Mesenchymal stem cell (in vitro differentiated cells and primary cell): ENCODE data around the gene RTBDN.
A peak's percentile ranks its signal among the peaks of the same experiment; 100 is the strongest.

ENCODE experiments used
- DNase-seq: peaks from one replicate; pipeline ENCODE4 v3.0.0-alpha.2; 2013
- H2AFZ ChIP-seq: one replicate; pipeline ENCODE4 v1.6.1; 2013; ENCODE audit warnings: low read depth, mild to moderate bottlenecking, control low read depth, inconsistent platforms, low read length, moderate library complexity
- H2AK5ac ChIP-seq: 2 replicates; pipeline ENCODE4 v1.6.1; 2013; ENCODE audit warnings: low read length, moderate library complexity, mild to moderate bottlenecking, inconsistent platforms; ENCODE audit not compliant: severe bottlenecking
- H2BK120ac ChIP-seq: one replicate; pipeline ENCODE4 v1.6.1; 2013; ENCODE audit warnings: low read depth, mild to moderate bottlenecking, inconsistent platforms, low read length, moderate library complexity
- H2BK12ac ChIP-seq, 2 experiments: one replicate each; pipeline ENCODE4 v1.6.1; 2013; ENCODE audit warnings: inconsistent platforms in 2 of 2, low read length in 2 of 2, mild to moderate bottlenecking in 2 of 2, moderate library complexity in 2 of 2, control low read depth in 1 of 2
- H2BK15ac ChIP-seq: one replicate; pipeline ENCODE4 v1.6.1; 2013; ENCODE audit warnings: mild to moderate bottlenecking, low read depth, inconsistent platforms; ENCODE audit not compliant: poor library complexity, severe bottlenecking
- H2BK5ac ChIP-seq: 2 replicates; pipeline ENCODE4 v1.6.1; 2013; ENCODE audit warnings: low read depth, mild to moderate bottlenecking, low read length, control low read depth, inconsistent platforms; ENCODE audit not compliant: poor library complexity, severe bottlenecking
- H3K14ac ChIP-seq, 2 experiments: one replicate each; pipeline ENCODE4 v1.6.1; 2013; ENCODE audit warnings: inconsistent platforms in 2 of 2, low read length in 2 of 2, control low read depth in 1 of 2, mild to moderate bottlenecking in 1 of 2, moderate library complexity in 1 of 2
- H3K18ac ChIP-seq, 2 experiments: one replicate each; pipeline ENCODE4 v1.6.1; 2013; ENCODE audit warnings: inconsistent platforms in 2 of 2, low read length in 2 of 2, control low read depth in 1 of 2, low read depth in 1 of 2, mild to moderate bottlenecking in 1 of 2
- H3K23ac ChIP-seq, 2 experiments: one replicate each; pipeline ENCODE4 v1.6.1; 2013; ENCODE audit warnings: inconsistent platforms in 2 of 2, low read length in 2 of 2, mild to moderate bottlenecking in 2 of 2, moderate library complexity in 2 of 2, control low read depth in 1 of 2
- H3K27ac ChIP-seq: 2 replicates; pipeline ENCODE4 v1.5.1; 2013; ENCODE audit warnings: mild to moderate bottlenecking, moderate library complexity, low read length, control low read depth, inconsistent platforms; ENCODE audit not compliant: poor library complexity, severe bottlenecking
- H3K27me3 ChIP-seq, 2 experiments: 2 replicates each; pipeline versions ENCODE4 v1.6.1 to v1.7.0; 2013; ENCODE audit warnings: low read length in 2 of 2, mild to moderate bottlenecking in 2 of 2, moderate library complexity in 2 of 2, control low read depth in 1 of 2, inconsistent platforms in 1 of 2; ENCODE audit not compliant: control insufficient read depth in 1 of 2, insufficient read depth in 1 of 2
- H3K36me3 ChIP-seq, 2 experiments: 2 replicates each; pipeline versions ENCODE4 v1.6.1 to v1.7.0; 2013; ENCODE audit warnings: low read length in 2 of 2, control low read depth in 1 of 2, inconsistent platforms in 1 of 2, low read depth in 1 of 2, mild to moderate bottlenecking in 1 of 2; ENCODE audit not compliant: insufficient read depth in 2 of 2, control insufficient read depth in 1 of 2
- H3K4ac ChIP-seq, 2 experiments: one replicate each; pipeline ENCODE4 v1.6.1; 2013; ENCODE audit warnings: inconsistent platforms in 2 of 2, low read length in 2 of 2, mild to moderate bottlenecking in 2 of 2, moderate library complexity in 2 of 2, control low read depth in 1 of 2, low read depth in 1 of 2
- H3K4me1 ChIP-seq: 2 replicates; pipeline ENCODE4 v1.6.1; 2013; ENCODE audit warnings: low read depth, low read length, control low read depth; ENCODE audit not compliant: control insufficient read depth, insufficient read depth
- H3K4me2 ChIP-seq: 2 replicates; pipeline ENCODE4 v1.6.1; 2013; ENCODE audit warnings: low read length, mild to moderate bottlenecking, inconsistent platforms; ENCODE audit not compliant: poor library complexity, severe bottlenecking
- H3K4me3 ChIP-seq, 2 experiments: 2 replicates each; pipeline versions ENCODE4 v1.5.1 to v1.7.0; 2013; ENCODE audit warnings: low read length in 2 of 2, mild to moderate bottlenecking in 2 of 2, control low read depth in 1 of 2, low read depth in 1 of 2; ENCODE audit not compliant: insufficient read depth in 1 of 2
- H3K79me1 ChIP-seq: replicated peaks from 2 replicates; pipeline ENCODE4 v1.6.1; 2013; ENCODE audit warnings: mild to moderate bottlenecking, control low read depth, low read length, inconsistent platforms; ENCODE audit not compliant: poor library complexity, severe bottlenecking
- H3K9ac ChIP-seq: 2 replicates; pipeline ENCODE4 v1.7.0; 2013; ENCODE audit warnings: mild to moderate bottlenecking, low read length, moderate library complexity
- H3K9me3 ChIP-seq: 2 replicates; pipeline ENCODE4 v1.7.0; 2013; ENCODE audit warnings: mild to moderate bottlenecking, low read length; ENCODE audit not compliant: control insufficient read depth
- H4K8ac ChIP-seq: one replicate; pipeline ENCODE4 v1.6.1; 2013; ENCODE audit warnings: inconsistent platforms, mild to moderate bottlenecking, low read length, moderate library complexity
- H4K91ac ChIP-seq: one replicate; pipeline ENCODE4 v1.6.1; 2013; ENCODE audit warnings: mild to moderate bottlenecking, low read length, inconsistent platforms
- WGBS: methylation state at CpG from one replicate; pipeline ENCODE4 v1.1.7; 2013; ENCODE audit warnings: mixed read lengths; 5-methylcytosine and 5-hydroxymethylcytosine counted together

Gene RTBDN

DNA sequence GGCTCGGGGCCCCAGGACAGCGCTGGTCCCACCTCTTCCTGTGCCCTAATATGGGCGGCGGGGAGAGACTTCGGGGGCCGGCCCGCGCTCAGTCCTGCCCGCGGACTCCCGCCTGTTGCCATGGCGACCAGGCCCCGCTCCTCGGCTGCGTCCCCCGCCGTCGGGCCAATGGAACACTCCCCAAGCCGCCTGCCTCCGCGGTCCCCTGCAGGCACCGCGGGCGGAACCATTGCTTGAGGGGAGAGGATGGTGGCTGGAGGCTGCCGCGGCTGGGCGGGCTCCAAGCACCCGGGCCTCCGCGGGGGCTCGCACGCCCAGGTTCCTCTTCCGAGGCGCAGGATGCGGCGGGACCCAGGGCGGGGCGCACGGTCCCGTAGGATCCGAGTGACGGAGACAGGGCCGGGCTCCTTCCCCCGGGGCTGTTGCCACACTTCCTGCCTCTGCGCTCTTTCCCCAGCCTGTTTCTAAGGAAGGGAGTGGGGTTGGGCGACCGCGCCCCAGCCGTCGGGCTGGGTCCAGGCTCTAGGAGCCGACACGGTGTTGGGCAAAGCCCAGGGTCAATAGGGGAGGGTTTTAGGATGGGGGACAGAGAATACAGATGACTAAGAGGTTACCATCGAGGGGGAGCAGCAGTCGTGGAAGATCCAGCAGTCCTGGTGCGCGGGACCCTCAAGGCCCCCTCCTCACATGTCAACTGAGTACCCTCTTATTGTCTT lies 44.3 kb downstream of the RTBDN start:
- peak overlapping the region; percentile 86 for H4K91ac ChIP-seq
- under 1% methylated on average over 56 of the region's 56 CpGs for WGBS

DNA sequence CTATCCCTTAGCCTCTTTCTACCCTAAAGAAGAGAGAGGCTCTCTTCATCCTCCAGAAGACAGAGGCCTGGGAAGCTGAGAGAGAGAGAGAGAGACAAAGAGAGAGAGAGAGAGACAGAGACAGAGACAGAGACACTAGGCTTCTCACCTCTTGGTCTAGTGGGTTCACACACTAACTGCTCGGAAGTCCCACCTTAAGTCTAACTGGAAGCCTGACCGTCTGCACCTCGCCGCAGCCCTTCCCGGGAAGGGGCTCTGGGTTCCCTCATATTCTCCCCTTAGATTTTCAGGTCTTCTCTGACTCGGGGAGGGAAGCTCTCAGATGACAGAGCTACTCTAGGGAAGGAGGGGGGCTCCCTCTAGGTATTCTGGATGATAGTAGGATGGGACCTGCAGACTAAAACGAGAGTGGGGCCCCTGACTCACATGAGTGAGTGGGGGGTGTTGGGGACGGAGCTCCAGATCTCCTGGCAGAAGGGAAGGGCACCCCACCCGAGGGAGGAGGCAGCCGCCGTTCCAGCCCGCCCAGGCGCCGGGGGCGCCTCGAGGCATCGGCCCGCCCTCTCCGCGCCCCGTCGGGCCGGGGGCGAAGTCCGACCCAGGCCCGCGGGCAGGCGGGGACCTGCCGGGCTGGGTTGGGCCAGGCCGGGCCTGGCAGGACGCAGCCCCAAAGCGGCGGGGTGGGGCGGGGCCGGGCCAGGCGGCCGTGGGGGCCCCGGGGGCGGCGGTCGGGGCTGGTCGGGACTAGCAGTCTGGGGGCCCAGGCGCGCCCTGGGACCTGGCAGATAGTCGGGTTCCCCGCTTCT lies 45.1 kb downstream of the RTBDN start:
- H2BK5ac ChIP-seq: peak overlapping the region; percentile 84
- H3K18ac ChIP-seq: peak overlapping the region; percentile 30 to 93
- H2AFZ ChIP-seq: no peak overlapping the region
- H3K79me1 ChIP-seq: no peaks in the 10 kb centered on the region
- H3K23ac ChIP-seq: peak overlapping the region in 1 of 2 experiments; percentile 14
- no peaks in the 10 kb centered on the region for H3K9me3 ChIP-seq
- H4K8ac ChIP-seq: peak overlapping the region; percentile 81
- peak overlapping the region; percentile 96 for H3K27ac ChIP-seq
- H2BK12ac ChIP-seq: peak overlapping the region; percentile 11 to 97
- H3K36me3 ChIP-seq: peaks cover 0 to 3% of the 10 kb centered on the region in 2 experiments
- H4K91ac ChIP-seq: peak overlapping the region; percentile 98
- peak overlapping the region; percentile 81 for H3K4me2 ChIP-seq
- no peaks in the 10 kb centered on the region for H3K27me3 ChIP-seq
- H3K4me3 ChIP-seq: peak overlapping the region; percentile 50 to 99
- WGBS: 4% methylated on average over 42 of the region's 46 CpGs
- H2AK5ac ChIP-seq: peak overlapping the region; percentile 60
- H2BK120ac ChIP-seq: peak overlapping the region; percentile 100
- H3K14ac ChIP-seq: peak overlapping the region; percentile 44 to 47
- peak overlapping the region; percentile 90 for H3K9ac ChIP-seq
- H3K4ac ChIP-seq: peak overlapping the region; percentile 80 to 90
- DNase-seq: peak; percentile 67
- peaks cover 43% of the 10 kb centered on the region for H3K4me1 ChIP-seq
- H2BK15ac ChIP-seq: peak overlapping the region; percentile 18

More for the DNA sequence above, 44.3 kb downstream of the RTBDN start:
- no peaks in the 10 kb centered on the region for H3K27me3 ChIP-seq
- peak overlapping the region; percentile 94 for H4K8ac ChIP-seq
- H2BK5ac ChIP-seq: peak overlapping the region; percentile 48
- H2BK15ac ChIP-seq: peak overlapping the region; percentile 87
- peak overlapping the region; percentile 91 for H3K27ac ChIP-seq
- H3K9me3 ChIP-seq: no peaks in the 10 kb centered on the region
- H3K14ac ChIP-seq: peak overlapping the region; percentile 47 to 62
- H3K9ac ChIP-seq: peak overlapping the region; percentile 90
- peak overlapping the region; percentile 81 to 96 for H3K4ac ChIP-seq
- DNase-seq: peak; percentile 98
- H2BK12ac ChIP-seq: peak overlapping the region; percentile 92 to 96
- H3K4me3 ChIP-seq: peak overlapping the region; percentile 50 to 99
- H2AFZ ChIP-seq: peak overlapping the region; percentile 30
- H3K79me1 ChIP-seq: no peaks in the 10 kb centered on the region
- peak overlapping the region; percentile 100 for H2BK120ac ChIP-seq
- H2AK5ac ChIP-seq: no peak overlapping the region
- peaks cover 0 to 3% of the 10 kb centered on the region in 2 experiments for H3K36me3 ChIP-seq
- peak overlapping the region; percentile 96 to 97 for H3K18ac ChIP-seq
- H3K4me2 ChIP-seq: peak overlapping the region; percentile 91
- H3K23ac ChIP-seq: peak overlapping the region in 1 of 2 experiments; percentile 71
- peaks cover 42% of the 10 kb centered on the region for H3K4me1 ChIP-seq

DNA sequence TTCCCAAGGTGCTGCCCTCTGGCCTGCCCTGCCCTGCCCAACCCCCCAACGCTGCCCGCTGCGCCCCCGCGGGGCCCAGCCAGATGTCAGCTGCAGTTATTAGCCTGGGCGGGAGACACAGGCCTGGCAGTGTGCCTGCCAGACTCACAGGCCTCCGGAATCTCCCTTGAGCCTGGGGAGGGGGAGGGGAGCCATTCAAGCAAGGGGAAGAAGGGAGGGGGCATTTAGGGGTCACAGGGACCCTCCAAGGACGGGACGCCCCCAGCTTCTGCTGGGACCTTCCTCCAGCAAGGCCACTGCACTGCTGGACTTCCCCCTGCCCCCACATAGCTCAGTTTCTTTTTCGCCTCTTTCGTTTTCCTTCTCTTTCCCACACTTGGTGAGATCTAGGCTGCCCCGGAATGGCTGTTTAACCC lies 45.7 kb downstream of the RTBDN start:
- Histone ChIP-seq H3K27ac (peak overlapping the region; percentile 96), H3K4ac (peak overlapping the region; percentile 90 to 95), H2BK120ac (peak overlapping the region; percentile 59), H3K4me2 (peak overlapping the region; percentile 81), H2AK5ac (peak overlapping the region; percentile 86), H2BK12ac (peak overlapping the region; percentile 97 to 100), H2AFZ (peak overlapping the region; percentile 3), H4K8ac (peak overlapping the region; percentile 84), H3K4me3 (peak overlapping the region in 1 of 2 experiments; percentile 74), H3K4me1 (peaks cover 45% of the 10 kb centered on the region), H3K79me1 (no peaks in the 10 kb centered on the region), H3K36me3 (peaks cover 0 to 3% of the 10 kb centered on the region in 2 experiments), H2BK5ac (peak overlapping the region; percentile 74), H3K27me3 (no peaks in the 10 kb centered on the region), H3K23ac (no peak overlapping the region), H3K14ac (no peak overlapping the region), H2BK15ac (peak overlapping the region; percentile 83), H4K91ac (peak overlapping the region; percentile 98), H3K18ac (peak overlapping the region; percentile 30 to 93), H3K9ac (peak overlapping the region; percentile 90), H3K9me3 (no peaks in the 10 kb centered on the region)
- WGBS: 9% methylated on average over 7 of the region's 12 CpGs
- DNase-seq: peak; percentile 88
